HG03066 (cell line): ENCODE results near the gene CA7.
"Not testable (repeated sequence)": the region's sequence is repeated elsewhere in the genome, so short reads cannot be mapped to it uniquely, and the experiment has no call there.

Experiments
- ATAC-seq: cut with Tn5 transposase; IDR thresholded peaks from one replicate; pipeline ENCODE4 v1.9.1; 2021; ENCODE audit warnings: low read depth; ENCODE audit not compliant: unreplicated experiment

Gene CA7

DNA sequence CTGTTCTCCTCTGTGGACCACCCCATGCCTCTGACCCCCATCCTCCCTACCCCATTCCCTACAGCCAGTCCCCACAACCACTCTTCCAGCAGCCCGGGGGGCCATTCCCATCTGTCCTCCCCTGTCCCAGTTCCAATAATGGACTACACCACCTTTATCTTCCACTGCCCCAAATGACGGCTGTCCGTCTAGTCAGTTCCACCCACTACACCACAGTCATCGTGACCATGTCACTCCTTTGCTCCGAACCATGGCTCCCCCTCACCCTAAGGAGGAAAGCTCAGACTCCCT lies 51.4 kb downstream of the CA7 start:
- ATAC-seq, result no peak

DNA sequence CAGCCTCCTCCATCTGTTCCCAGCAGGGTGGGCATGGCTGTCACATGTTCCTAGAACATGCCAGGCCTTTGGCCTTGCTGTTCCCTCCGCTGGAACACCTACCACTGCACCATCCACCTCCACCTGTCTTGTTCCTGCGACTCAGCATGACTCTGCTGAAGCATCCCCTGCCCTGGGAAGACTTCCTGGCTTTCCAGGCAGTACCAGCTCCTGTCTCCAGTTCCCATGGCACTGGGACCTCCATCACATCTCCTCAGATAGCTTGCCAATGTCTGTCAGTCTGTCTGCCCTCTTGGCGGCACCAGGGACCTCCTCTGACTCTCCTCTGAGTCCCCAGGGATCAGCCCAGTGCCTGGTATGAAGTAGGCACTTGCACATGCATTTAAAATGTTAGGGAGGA lies 51.8 kb downstream of the CA7 start:
- ATAC-seq, result no peak

DNA sequence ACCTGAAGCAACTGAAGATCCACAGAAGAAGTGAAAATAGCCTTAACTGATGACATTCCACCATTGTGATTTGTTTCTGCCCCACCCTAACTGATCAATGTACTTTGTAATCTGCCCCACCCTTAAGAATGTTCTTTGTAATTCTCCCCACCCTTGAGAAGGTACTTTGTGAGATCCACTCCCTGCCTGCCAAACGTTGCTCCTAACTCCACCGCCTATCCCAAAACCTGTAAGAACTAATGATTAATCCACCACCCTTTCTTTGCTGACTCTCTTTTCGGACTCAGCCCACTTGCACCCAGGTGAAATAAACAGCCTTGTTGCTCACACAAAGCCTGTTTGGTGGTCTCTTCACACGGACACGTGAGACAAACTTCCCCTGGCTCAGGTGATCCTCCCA lies 52.5 kb downstream of the CA7 start:
- ATAC-seq, result not testable (repeated sequence)

DNA sequence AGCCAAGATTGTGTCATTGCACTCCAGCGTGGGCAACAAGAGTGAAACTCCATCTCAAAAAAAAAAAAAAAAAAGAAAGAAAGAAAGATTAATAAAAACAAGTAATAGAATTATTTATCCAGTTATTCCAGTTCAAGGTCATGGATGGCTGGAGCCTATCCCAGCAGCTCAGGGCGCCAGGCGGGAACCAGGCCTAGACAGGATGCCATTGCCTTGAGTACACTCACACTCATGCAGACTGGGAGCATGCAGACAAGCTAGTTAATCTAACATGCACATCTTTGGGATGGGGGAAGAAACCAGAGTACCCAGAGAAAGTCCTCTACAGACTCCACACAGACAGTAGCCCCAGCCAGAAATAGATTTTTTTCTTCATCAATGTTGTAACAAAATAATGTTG lies 54.0 kb downstream of the CA7 start:
- ATAC-seq, result no peak

DNA sequence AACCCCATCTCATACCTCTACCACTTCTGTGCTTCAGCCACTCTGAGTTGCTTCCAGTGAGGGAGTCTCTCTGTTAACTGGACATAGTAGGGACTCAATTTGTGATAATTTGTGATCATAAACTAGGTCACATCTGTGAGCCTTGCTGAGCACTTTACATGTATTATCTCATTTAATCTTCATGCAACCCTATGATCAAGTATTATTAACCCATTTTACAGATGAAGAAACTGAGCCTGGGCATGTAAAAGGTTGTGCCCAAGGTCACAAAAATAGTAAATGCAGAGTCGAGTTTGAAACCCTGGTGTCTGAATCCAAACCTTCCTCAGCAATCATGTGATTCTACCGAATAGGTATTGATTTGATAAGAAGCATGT lies 54.7 kb downstream of the CA7 start:
- ATAC-seq, result no peak

DNA sequence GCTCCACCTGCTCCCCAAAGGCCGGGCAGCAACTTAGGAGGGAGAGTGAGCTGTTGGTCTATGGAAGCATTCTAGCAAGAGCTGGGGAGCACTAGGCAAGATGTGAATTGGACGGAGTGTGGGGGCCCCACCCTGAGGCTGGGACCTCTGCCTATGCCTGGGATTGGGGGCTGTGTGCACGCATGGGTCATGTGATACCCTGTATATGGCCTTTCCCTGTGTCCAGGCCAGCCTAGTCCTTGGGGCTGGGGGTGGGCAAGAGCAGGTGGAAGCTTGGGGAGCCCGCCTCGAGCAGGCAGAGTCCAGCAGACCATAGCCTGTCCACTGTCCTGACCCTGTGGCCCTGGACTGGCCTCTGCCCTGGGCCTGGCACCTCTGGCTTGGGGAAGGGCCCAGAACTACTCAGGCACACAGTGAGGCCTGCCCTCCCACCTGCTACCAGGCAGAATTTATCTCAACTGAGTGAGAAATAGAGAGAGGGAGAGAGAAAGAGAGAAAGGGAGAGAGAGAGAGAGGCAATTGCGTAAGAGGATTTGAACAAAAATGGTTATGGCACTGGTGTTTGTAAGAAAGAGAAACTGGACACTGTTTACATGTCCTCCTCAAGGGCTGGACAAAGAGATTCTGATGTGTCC lies 55.2 kb downstream of the CA7 start:
- ATAC-seq, result no peak

DNA sequence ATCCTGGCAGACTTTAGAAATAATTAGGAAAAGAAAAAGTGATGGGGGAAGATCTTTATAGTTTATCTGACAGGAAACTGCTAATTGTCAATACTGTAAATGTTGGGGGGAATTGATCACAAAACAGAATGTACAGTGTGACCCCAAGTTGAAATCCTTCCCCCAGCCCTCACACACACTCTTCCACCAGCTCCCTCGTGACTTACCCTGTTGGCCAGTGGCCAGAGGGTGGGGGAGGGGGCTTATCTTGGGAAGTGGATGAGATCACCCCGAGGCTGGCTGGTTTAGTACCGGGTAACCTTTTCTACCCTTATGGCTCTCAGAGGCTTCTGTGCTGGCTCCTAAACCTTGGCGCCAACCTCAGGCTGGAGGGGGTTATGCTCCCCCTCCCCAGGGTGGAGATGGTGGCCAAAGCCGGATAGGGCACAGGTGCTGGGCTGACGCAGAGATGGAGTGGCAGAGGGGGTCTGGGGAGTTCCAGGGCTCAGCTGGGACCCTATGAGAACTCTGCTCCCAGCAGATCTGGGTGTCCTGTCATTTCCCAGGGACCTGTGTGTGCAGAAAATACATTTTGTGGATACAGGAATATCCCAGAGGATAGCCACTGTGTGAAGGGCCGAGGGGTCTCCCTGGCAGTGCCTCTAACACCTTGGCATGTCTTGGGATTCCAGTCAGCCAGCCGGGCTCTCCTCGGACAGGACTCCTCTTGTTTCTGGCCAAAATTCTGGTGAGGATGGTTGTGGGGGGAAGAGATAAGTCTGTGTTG lies 55.9 kb downstream of the CA7 start:
- ATAC-seq, result no peak

DNA sequence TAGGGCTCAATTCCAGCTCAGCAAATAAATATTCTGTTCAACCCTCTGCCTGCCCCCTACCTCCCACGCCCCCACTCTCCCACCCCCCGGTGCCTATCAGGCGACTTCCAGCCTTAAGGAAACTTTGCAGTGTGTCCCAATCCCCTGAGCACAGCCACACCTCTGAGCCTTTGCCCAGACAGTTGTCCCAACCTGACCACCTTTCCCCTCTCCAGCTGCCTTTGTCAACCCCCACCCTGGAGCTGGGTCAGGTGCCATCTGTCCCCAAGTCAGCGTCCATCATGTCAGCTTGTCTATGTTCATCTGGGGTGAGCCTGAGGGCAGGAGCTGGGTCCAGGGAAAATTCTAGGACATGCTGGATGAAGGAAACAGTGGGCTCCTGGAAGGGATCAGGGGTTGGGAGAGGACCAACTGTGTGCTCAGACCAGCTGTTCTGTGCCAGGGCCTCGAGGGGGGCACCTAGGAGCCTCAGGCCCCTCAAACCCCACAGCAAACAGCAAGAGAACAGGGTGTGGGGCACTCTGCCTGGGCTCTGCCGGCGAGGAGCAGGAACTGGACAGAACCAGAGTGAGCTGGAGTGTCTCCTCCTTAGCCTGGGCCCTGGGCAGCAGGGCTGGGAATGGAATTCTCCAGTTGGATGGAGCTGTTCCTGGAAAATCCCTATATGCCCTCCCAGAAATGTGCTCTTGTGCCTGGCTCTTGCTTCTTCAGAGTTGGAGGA lies 56.7 kb downstream of the CA7 start:
- ATAC-seq, result no peak

DNA sequence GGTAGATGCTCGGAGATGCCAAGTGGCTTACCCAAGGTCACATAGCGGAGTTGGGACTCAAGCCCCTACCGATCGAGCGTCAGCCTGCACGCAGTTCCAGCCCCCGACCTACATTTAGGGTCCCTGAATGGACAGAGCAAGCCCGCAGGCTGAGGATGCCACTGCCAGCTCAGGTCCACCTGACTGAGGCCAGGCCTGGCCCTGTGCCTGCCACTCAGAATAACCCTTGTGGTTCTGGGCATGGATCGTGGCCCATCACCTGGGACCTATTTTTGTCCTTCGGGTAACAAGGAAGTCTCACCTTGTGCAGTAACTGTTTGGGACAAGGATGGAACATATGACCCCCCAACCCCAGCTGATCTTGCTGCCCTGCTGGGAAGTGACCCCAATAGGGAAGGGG lies 57.4 kb downstream of the CA7 start:
- no peak for ATAC-seq

DNA sequence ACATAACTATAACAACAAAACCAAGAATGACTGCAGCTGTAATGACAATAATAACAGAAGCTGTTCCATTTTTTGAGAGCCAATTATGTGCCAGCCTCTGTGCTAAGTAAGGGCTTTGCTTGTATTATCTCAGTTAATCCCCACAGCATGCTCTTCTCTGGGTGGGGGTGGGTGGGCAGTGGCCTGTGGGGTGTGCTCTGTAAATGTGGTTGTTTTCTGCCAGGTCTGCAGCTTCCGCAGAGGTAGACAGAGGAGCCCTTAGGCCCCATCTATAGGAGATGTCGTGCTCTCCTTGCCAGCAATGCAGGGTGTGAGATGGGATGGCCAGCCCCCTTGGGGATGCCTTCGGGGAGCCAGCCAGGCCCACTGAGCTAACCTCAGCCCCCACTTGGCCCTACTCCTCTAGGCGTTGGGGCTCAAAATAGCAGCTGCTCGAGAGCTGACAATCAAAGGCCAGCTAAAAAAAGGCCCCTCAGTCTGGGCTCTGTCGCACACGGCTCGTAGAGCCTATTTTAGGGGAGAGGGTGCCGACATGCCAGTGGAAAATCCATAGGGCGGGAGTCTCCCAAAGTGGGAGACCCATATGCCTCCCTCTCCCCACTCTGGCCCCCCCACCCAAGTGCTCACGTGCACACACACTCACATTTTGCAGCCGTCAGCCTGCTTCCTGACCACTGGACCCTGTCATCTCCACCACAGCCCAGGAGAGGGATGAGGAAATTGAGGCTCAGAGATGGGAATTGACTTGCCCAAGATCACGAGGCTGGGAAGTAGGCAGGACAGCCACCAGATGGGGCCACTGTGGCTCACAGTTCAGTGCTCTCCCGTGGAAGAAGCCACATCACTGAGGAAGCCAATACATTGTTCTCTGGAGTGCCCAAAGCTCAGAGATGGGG lies 58.7 kb downstream of the CA7 start:
- ATAC-seq, result no peak
